ENCODE data around the gene NFIC.

NFIC gene

GRCh38 chr19:3471954-3472655 is 105.7 kb downstream of the NFIC start:
- peak; percentile 34 for DNase-seq

GRCh38 chr19:3474010-3474409 is 107.6 kb downstream of the NFIC start:
- no peak for DNase-seq

DNA sequence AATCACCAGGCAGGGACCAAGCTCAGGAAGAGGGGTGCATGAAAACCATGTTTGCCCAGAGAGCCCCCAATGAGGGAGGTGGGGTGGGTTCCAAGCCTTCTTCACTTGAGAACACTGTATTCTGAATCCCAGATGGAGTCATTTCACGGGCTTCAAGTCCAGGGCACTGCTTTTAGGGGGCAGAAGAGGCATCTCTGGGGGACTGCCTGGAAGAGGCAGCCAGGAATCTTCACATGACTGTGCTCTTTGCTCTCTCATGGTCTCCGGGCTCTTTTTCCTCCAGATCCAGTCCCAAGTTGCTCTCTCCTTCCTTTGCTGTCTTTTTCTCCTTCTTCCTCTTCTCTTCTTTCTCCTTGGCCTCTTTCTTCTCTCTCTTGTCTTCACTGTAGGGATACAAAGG is 108.2 kb downstream of the NFIC start:
- no peak for DNase-seq

DNA sequence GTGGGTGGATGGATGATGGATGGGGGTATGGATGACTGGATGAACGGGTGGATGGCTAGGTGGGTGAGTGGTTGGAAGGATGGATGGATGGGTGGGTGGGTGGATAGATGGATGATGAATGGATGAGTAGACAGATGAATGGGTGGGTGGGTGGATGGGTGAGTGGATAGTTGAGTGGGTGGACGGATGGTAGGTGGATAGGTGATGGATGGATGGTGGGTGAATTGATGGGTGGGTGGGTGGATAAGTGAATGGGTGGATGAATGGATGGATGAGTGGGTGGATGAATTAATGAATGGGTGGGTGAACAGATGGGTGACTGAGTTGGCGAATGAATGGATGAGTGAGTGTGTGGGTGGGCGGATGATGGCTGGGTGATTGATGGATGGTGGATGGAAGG is 109.1 kb downstream of the NFIC start:
- DNase-seq = no peak

DNA sequence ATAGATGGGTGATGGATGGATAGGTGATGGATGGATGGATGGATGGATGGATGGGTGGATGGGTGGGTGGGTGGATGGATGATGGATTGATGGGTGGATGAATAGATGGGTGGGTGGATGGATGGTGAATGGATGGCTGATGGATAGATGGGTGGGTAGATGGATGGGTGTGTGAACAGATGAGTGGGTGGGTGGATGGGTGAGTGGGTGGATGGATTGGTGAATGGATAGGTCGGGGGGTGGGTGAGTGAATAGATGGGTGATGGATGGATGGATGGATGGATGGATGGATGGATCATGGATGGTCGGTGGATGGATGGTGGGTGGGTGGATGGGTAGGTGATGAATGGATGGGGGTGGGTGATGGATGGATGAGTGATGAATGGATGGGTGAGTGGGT is 110.4 kb downstream of the NFIC start:
- DNase-seq = no peak

DNA sequence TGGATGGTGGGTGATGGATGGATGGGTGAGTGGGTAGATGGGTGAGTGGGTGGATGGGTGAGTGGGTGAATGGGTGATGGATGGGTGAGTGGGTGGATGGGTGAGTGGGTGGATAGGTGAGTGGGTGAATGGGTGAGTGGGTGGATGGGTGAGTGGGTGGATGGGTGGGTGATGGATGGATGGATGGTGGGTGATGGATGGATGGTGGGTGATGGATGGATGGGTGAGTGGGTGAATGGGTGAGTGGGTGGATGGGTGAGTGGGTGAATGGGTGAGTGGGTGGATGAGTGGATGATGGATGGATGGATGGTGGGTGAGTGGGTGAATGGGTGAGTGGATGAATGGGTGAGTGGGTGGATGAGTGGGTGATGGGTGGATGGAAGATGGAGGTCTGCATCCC is 111.1 kb downstream of the NFIC start:
- no peak for DNase-seq

DNA sequence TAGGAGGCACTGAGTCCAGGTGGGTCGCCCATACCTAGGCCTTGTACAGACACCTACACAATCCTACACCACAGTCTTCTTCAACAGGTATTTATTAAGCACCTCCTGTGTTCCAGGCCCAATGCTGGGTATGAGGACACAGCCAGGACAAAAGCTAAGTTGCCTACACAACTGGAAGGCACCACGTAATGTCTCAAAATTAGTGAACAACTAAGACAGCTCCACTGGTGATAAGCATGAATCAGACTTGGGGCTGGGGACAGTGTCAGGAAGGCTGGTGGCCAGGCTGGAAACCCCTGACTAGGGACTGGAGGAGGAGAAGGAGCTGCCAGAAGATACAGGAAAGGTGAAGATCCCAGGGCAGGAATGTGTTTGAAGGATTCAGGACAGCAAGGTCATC is 111.6 kb downstream of the NFIC start:
- DNase-seq = no peak

GRCh38 chr19:3478409-3479176 is 112.2 kb downstream of the NFIC start:
- peak; percentile 16 for DNase-seq

- DNase-seq = peak; percentile 70
These were observed 112.9 kb downstream of the NFIC start for GRCh38 chr19:3479177-3479833.

DNA sequence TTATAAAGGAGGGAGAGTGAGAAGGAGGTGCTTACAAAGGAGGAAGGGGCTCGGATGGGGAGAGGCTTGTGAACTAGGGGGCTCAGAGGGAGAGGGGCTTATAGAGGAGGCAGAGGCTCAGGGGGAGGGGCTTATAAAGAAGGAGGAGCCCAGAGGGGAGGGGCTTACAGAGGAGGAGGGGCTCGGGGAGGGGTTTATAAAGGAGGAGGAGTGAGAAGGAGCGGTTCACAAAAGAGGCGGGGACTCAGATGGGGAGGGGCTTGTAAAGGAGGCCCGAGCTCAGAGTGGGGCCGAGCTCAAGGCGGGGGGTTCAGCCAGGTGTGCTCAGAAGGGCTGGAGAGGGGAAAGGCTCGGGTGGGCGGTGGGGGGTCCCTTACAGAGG is 113.4 kb downstream of the NFIC start:
- DNase-seq = peak; percentile 41

DNA sequence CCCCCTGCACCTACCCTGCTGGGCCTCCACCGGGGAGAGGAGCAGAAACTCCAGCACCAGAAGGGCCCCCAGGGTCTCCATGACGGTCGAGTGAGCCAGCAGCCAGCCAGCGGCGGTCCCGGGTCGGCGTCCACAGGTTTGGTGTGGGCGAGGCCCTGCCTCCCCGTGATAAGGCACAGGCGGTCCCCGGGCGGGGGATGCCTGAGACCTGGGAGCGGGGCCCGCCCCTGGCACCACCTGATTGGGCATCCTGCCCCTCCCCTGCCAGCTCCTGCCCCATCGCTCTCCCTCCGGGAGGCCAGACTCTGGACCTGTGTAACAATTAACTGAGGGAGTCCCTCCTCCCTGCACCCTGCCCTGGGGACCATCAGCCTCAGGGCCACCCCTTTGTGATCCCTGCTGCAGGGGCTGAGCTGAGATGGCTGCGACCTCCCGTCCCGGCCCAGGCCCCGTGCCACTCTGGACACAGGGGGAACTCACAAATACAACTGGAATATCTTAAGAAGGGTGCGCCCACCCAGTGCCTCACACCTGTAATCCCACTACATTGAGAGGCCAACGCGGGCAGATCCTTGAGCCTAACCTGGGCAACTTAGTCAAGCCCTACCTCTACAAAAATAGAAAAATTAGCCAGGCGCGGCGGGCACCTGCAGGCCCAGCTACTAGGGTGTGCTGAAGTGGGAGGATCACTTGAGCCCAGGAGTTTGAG is 114.2 kb downstream of the NFIC start, which contains the start of gene SMIM24:
Gene SMIM24 (minus strand): TSS at position 143 of the 709 bp plus-strand sequence. CDS start 62 bp downstream, at position 81.
- DNase-seq = no peak

DNA sequence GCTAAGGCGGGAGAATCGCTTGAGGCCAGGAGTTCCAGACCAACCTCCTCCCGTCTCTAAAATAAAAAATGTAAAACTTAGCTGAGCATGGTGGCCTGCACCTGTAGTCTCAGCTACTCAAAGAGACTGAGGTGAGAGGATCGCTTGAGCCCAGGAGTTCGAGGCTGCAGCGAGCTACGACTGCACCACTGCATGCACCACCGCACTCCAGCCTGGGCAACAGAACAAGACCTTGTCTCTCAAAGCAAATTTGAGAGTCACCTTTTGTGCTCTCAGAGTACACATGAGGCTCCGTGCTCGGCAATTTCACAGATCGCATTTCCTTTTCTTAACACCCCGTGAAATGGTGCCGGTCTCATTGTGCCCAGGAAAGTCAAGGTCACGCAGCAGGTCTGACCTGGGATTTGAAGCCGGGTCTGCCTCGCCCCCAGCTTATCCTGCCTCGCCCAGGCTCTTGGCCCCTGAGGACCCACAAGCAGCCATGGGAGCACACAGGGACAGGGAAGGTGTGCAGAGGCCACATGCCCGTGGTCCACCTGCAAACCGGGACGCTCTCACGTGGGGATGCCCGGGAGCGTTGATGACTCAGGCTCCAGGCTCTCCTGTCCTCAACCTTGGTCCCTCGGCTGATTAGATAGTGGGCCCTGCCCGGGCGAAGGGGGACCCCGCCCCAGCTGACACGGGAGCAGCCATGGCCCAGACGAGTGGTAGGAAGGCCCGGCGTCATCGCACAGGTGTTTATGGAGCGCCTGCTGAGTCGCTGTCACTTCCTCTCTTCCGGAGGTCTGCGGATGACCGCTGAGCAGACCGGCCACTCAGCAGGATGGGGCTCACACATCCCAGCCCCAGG is 115.1 kb downstream of the NFIC start:
- no peak for DNase-seq

DNA sequence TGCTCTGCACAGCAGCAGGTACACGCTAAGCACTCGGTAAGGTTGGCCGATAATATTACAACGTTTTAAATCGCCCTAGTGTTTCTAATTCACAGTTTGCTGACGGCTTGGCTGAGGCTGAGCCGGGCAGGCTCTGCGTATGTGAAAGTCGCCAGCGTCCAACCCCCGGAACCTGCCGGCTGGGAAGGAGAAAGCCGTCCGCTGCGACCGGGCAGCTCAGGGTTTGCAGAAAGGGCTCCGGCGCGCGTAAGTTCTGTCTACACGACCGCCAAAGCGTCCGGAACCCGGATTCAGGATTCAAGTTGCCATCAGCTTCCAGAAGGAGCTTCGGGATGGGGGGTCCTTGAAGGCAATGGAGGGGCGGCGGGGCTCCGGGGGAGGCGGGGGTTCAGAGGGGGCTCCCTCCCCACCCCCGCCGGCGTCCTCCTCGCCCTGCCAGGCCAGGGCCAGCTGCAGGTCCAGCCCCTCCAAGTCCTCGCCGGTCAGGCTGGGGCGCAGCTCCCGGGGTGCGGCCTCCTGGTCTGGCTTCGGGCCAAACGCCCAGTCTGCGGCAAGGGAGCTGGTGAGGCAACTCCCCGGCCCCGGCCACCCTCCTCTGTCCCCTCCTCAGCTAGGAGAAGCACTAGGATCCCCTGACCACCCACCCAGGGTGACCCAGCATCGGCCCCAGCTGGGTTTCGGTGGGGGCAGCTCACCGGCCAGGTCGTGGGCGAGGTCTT is 116.3 kb downstream of the NFIC start:
- DNase-seq = no peak

DNA sequence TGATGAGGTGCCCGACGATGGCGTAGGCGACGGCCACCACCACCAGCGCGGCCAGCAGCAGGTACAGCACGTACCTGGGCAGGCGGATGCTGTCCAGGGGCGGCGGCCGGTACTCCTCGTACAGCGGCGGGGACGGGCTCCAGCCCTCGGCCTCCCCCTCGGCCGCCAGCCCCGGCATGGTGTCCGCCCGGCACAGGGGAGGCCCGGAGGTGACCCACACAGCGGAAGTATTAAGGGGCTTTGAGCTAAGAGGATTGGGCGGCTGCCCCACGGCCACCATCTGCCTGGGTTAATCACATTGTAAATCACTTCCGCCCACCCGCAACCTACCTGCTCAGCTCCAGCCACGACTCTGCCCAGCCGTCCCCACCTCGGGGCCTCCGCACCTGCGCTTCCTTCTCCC is 116.8 kb downstream of the NFIC start, which contains the start of gene SMIM44:
Gene SMIM44 (minus strand): TSS at position 216 of the 403 bp plus-strand sequence. CDS start 38 bp downstream, at position 178.
- DNase-seq = no peak

- no peak for DNase-seq
These were observed 125.2 kb downstream of the NFIC start for GRCh38 chr19:3491396-3492119.

GRCh38 chr19:3492131-3492839 is 125.9 kb downstream of the NFIC start:
- DNase-seq = no peak

DNA sequence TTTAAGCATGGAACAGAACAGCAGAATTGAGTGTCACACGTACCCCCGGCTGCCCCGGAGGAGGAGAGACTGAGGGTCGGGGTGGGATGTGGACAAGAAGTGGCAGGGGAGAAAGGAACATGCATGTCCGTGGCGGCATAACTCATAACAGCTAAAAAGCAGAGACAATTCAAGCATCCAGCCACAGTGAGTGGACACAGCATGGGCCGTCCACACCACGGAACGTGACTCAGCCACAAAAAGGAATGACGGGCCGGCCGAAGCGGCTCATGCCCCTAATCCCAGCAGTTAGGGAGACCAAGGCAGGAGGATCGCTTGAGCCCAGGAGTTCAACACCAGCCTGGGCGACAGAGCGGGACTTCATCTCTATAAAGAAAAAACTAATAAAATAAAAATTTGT is 126.5 kb downstream of the NFIC start:
- no peak for DNase-seq

GRCh38 chr19:3493651-3494050 is 127.3 kb downstream of the NFIC start:
- DNase-seq = no peak

DNA sequence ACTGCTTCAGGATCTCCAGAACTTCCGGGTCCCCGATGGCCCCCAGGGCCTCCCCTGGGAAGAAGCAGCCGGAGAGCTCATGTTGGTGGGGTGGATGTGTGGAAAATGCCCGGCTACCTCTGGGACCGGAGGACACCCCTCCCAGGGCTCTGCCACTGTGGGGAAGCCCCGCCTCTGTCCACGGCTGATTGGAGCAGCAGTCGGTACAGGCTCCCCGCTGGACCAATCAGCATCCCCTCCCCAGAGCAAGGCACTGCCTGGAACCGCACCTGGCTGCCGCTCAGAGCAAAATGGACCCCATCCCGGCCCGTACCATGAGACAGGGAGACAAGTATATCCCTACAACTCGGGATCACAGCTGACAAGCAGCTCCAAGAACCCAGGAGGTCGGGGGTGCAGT is 127.7 kb downstream of the NFIC start:
- DNase-seq = peak; percentile 44

GRCh38 chr19:3494559-3494958 is 128.2 kb downstream of the NFIC start:
- peak; percentile 63 for DNase-seq
